Stimulated activated CD4-positive, alpha-beta T cell treated with anti-CD3 and anti-CD28 coated beads, TNF-alpha, amount 100 ng/mL, for 4 hours (primary cell): Measurements from ENCODE around the gene COL28A1.

Source experiments
- DNase-seq, 3 experiments: peaks; one replicate each; pipeline ENCODE4 v3.0.0-alpha.2; 2020; ENCODE audit warnings: low read depth in 3 of 3

Gene COL28A1

GRCh38 chr7:7333610-7334009 lies 202.1 kb downstream of the COL28A1 start:
- no peak for DNase-seq

- no peak for DNase-seq
Measured at GRCh38 chr7:7331523-7331922, 204.2 kb downstream of the COL28A1 start.

DNA sequence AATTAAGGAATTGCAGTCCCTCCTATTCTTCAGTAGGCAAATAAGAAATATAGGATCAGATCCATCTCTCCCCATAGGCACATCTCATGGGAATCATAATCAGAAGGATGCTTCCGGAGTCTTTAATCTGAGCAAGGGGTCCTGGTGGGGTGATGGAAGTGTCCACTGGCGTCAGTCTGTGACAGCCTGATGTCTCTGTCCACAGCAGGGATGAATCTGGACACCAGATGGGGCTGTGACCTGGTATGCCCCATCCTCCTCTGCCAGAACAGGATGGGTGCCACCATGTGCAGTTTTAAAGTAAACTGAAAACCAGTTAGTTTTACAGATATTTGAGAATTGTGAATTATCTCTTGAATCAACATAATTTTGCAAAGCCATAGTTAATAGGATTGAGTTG lies 204.7 kb downstream of the COL28A1 start:
- DNase-seq: no peak

DNA sequence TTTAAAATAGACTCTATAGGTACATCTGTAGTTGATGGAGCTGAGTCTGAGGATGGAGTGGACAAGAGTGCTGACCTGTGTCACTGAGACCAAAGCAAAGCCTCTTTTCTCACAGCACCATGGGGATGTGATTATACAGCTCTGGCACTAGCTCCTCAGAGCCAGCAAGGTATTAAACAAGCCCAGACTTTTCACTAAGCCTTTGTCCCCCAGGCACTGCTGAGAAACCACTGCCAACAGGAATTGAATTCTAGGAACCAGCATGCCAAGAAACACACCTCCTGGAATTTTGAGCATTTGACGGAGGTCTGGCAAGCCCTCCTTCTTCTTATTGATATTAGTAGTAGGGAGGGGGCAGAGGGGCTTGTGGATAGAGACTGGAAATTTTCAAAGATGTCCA lies 206.3 kb downstream of the COL28A1 start:
- no peak for DNase-seq

DNA sequence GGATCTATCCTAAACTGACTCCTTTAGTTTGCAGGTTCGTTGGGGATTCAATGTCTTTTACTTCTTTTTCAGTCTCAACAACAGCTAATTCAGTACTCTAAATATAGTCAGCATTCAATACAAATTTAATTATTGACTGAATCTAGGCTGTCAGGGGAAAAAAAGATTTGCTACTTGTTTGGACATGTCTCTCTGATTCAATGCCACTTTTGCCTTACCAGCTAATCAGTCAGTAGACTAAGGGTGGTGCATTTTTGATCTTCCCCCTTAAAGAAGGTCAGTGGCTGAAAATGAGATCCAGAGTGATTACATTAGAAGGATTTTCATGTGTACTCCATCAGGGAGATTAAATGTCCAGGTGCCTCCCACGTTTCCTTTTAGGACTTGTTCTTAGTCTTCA lies 208.2 kb downstream of the COL28A1 start:
- no peak for DNase-seq

DNA sequence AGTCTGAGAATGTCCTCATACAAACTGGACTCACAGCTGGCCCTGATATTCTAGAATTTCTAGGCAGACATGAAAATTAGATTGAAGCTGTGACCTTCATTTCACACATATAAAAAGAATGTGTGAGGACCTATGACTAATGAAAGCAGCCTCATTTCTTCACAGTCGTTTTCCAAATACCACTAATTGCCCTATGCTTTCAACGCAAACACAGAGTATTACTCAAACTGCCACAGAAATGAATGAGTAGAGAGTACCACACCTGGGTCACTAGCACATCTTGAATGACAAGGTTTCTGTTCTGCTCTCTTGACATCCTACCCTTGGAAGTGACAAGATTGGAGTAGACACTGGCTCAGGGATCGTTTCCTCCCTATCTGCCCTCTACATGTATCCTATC lies 211.0 kb downstream of the COL28A1 start:
- no peak for DNase-seq

GRCh38 chr7:7323921-7324320 lies 211.8 kb downstream of the COL28A1 start:
- DNase-seq: no peak

- DNase-seq: no peak
Measured at GRCh38 chr7:7323352-7323751, 212.3 kb downstream of the COL28A1 start.

GRCh38 chr7:7321681-7322080 lies 214.0 kb downstream of the COL28A1 start:
- no peak for DNase-seq

DNA sequence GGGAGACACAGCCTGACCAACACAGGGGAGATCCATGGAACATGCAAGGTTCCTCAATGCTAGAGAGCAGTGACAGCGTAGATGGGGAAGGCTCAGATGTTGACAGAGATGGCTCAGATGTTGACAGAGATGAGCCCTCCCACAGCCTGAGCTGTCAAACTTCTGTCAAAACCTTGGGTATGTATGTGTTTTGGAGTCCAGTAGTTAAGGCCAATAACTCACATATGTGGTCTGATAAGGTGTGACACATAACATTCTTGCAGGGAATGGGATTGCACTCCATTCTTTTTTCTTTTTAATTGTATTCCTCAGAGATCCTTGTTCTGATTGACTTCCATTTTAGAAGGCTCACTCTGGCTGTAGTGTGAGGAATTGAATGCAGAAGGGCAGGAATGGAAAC lies 217.1 kb downstream of the COL28A1 start:
- DNase-seq: no peak

- DNase-seq: no peak
Measured at GRCh38 chr7:7317850-7318249, 217.8 kb downstream of the COL28A1 start.

- DNase-seq: no peak
Measured at GRCh38 chr7:7315851-7316250, 219.8 kb downstream of the COL28A1 start.

DNA sequence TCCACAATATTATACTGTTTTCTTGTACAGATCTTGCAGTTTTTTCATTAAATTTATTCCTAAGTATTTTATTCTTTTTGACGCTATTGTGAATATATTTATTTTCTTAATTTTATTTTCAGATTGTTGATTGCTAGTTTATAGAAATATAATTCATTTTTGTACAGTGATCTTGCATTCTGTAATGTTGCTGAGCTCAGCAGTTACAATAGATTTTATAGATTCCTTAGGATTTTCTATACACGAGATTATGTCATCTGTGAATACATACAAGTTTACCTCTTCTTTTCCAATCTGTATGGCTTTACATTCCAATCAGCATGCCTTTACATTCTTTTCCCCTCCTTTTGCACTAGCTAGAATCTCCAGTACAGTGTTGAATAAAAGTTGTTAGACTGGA lies 223.3 kb downstream of the COL28A1 start:
- DNase-seq: no peak

GRCh38 chr7:7311001-7311400 lies 224.7 kb downstream of the COL28A1 start:
- no peak for DNase-seq

DNA sequence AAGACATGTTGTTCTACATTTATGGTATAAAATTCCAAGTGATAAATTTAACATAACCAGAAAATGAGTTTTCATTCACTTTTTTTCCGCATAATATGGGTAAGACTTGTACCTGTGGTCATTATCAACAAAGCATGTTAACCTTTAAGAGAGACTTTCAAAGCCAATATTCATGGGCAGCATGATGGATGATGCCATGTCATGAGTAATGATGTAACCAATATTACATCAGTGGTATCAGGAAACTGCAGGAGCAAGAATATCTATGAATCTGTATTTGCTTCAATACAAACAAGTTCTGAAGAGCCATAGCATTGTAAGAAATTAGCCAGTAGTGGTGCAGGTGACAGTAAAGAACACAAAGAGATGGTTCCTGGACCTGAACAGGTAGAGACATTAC lies 226.5 kb downstream of the COL28A1 start:
- no peak for DNase-seq
